Endothelial cell (in vitro differentiated cells): ENCODE results near the gene KLHL22. TPM values are rescaled to one million over a fixed set of nuclear protein-coding genes. Genes with fewer than 3 reads are reported as not detected.

Experiments used
- DNase-seq: peaks from one replicate; pipeline ENCODE4 v3.0.0; 2021; ENCODE audit warnings: low spot score
- H3K27ac Mint-ChIP-seq: one replicate; pipeline ENCODE4 v1.8.0; 2021; ENCODE audit warnings: mixed read lengths, inconsistent platforms; ENCODE audit not compliant: unreplicated experiment
- H3K27me3 Mint-ChIP-seq: one replicate; pipeline ENCODE4 v1.8.0; 2021; ENCODE audit warnings: mild to moderate bottlenecking, moderate library complexity, mixed read lengths, inconsistent platforms; ENCODE audit not compliant: unreplicated experiment
- H3K36me3 Mint-ChIP-seq: one replicate; pipeline ENCODE4 v1.8.0; 2021; ENCODE audit warnings: mild to moderate bottlenecking, low read depth, mixed read lengths, inconsistent platforms; ENCODE audit not compliant: unreplicated experiment
- H3K4me1 Mint-ChIP-seq: one replicate; pipeline ENCODE4 v1.8.0; 2021; ENCODE audit warnings: mild to moderate bottlenecking, mixed read lengths, inconsistent platforms; ENCODE audit not compliant: unreplicated experiment
- H3K4me3 Mint-ChIP-seq: one replicate; pipeline ENCODE4 v1.8.0; 2021; ENCODE audit warnings: mild to moderate bottlenecking, mixed read lengths, inconsistent platforms; ENCODE audit not compliant: unreplicated experiment
- H3K9me3 Mint-ChIP-seq: one replicate; pipeline ENCODE4 v1.8.0; 2021; ENCODE audit warnings: mixed read lengths, inconsistent platforms; ENCODE audit not compliant: unreplicated experiment
- total RNA-seq: library from RNA; stranded (reverse); fragmentation: NEBNext Ultra II Directional; extraction: Animal tissue kit (Norgen Biotek cat#: 25700); gene quantifications from one replicate; pipeline ENCODE4 v1.2.1, GENCODE V29; 2021; ENCODE audit not compliant: unreplicated experiment
- TF ChIP-seq, protein P1 (sequence below): fragments of 200-600 bp; sonication (generic); IDR thresholded peaks from one replicate; pipeline ENCODE4 v1.5.0; 2021; ENCODE audit warnings: antibody characterized with exemption; ENCODE audit not compliant: unreplicated experiment

Gene KLHL22
- total RNA-seq, 1 donor from 2014 or later, result 19.4 TPM

DNA sequence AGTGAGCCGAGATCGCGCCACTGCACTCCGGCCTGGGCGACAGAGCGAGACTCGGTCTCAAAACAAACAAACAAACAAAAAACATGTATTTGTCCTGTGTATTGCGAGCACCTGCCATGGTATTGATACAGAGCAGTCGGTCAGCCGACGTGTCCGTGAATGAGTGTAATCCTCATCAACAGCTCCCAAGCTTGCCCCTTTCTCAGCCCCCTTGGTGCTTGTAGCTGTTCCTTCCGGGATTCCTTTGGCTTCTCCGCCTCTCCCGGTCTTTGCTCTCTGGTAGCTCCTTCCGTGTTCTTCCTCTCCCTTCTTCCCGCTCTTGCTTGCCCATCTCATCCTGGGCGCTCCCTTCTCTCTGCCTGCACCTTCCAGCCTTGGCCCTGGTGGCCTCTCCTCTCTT is 90.7 kb downstream of the KLHL22 start:
- TF ChIP-seq, protein P1, sequence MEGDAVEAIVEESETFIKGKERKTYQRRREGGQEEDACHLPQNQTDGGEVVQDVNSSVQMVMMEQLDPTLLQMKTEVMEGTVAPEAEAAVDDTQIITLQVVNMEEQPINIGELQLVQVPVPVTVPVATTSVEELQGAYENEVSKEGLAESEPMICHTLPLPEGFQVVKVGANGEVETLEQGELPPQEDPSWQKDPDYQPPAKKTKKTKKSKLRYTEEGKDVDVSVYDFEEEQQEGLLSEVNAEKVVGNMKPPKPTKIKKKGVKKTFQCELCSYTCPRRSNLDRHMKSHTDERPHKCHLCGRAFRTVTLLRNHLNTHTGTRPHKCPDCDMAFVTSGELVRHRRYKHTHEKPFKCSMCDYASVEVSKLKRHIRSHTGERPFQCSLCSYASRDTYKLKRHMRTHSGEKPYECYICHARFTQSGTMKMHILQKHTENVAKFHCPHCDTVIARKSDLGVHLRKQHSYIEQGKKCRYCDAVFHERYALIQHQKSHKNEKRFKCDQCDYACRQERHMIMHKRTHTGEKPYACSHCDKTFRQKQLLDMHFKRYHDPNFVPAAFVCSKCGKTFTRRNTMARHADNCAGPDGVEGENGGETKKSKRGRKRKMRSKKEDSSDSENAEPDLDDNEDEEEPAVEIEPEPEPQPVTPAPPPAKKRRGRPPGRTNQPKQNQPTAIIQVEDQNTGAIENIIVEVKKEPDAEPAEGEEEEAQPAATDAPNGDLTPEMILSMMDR, result no peak
- Mint-ChIP-seq H3K4me1 (peaks cover 3% of the 10 kb centered on the region), H3K36me3 (peaks cover 21% of the 10 kb centered on the region), H3K27ac (no peak overlapping the region), H3K9me3 (no peaks in the 10 kb centered on the region), H3K27me3 (peaks cover 7% of the 10 kb centered on the region), H3K4me3 (no peak overlapping the region)
- DNase-seq, result no peak

DNA sequence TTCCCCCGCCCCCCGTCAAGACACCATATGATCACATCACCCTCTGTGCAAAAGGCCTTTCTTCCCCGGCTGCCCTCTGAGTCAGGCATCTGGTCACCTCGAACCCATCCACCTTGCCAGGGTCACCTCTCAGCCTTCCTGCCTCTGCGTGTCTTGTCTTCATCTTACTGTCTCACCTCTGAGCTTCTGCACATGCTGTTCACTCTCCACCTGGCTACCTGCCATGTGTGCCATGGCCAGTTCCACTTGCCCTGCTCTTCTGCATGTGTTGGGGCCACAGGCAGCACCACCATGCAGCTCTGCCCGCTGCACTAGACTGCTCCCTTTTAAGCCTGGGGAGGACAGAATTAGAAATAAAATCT is 91.8 kb downstream of the KLHL22 start:
- Mint-ChIP-seq H3K4me1 (peaks cover 3% of the 10 kb centered on the region), H3K27ac (no peak overlapping the region), H3K36me3 (peaks cover 25% of the 10 kb centered on the region), H3K9me3 (no peaks in the 10 kb centered on the region), H3K4me3 (no peak overlapping the region), H3K27me3 (peaks cover 7% of the 10 kb centered on the region)
- DNase-seq, result no peak
- TF ChIP-seq, protein P1, result no peak

DNA sequence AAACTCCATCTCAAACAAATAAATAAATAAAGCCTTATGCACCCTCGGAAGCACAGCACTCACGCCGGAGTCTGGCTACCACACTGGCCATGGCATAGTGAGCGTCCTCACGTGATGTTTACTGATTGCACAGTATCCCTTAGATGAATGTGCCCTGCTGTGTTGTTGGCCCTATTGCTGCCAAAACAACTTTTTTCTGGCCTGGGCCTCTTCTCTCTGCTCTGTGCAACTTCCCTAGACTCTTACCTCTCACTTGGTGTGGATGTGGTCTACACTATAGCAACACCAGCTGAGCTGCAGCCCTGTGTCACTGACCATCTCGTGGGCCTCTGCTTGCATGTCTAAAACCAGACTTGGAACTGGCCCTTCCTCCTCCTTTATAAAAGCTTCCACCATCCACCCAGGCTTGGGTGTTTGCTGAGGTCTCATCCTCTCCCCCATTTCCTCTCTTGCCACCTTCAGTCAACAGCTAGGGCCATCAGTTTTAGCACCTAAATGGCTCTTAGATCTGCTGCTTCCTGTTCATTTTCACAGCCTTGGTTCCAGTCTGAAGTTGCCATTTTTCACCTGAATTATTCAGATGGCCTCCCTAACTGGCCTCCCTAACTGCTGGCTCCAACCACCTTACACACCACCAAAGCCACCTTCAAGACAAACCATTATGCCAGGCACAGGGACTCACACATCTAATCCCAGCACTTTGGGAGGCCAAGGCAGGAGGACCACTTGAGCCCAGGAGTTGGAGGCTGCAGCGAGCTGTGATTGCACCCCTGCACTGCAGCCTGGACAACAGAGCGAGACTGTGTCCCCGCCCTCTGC is 92.4 kb downstream of the KLHL22 start:
- no peaks in the 10 kb centered on the region for H3K9me3 Mint-ChIP-seq
- H3K27ac Mint-ChIP-seq, result no peak overlapping the region
- DNase-seq, result no peak
- peak overlapping the region; percentile 66 for H3K4me3 Mint-ChIP-seq
- H3K4me1 Mint-ChIP-seq, result peaks cover 3% of the 10 kb centered on the region
- TF ChIP-seq, protein P1, result no peak
- H3K27me3 Mint-ChIP-seq, result peaks cover 7% of the 10 kb centered on the region
- H3K36me3 Mint-ChIP-seq, result peaks cover 25% of the 10 kb centered on the region

DNA sequence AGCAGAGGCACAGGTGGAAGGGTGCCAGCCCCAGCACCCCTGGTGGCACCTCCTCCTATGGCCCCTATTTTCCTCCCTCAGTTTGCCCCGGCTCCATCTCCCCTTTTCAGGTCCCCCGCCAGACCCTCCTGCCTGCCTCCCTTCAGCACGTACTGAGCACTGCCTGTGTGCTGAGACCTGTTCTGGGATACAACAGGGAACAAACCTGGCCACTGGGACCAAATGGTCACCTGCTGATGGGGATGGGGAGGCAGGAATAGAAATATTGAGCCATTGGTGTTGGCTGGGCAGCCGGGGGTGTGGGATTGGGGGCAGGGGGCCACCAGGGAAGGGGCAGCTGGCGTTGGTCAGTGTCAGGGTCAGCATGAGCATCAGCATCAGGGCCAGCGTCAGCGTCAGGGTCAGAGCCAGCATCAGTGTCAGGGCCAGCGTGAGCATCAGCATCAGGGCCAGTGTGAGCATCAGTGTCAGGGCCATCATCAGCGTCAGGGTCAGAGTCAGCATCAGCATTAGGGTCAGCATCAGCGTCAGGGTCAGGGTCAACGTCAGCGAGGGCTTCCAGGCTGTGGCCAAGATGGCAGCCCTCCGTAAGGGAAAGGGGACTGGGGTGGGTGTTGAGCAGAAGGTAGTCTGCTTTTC is 94.1 kb downstream of the KLHL22 start:
- Mint-ChIP-seq H3K27ac (no peak overlapping the region), H3K4me1 (peaks cover 5% of the 10 kb centered on the region), H3K27me3 (peaks cover 7% of the 10 kb centered on the region), H3K36me3 (peaks cover 18% of the 10 kb centered on the region), H3K4me3 (no peak overlapping the region), H3K9me3 (no peaks in the 10 kb centered on the region)
- TF ChIP-seq, protein P1, result no peak
- no peak for DNase-seq
